Adipocyte (in vitro differentiated cells): ENCODE results near the gene MUC5AC.
"Not testable (repeated sequence)": the region's sequence is repeated elsewhere in the genome, so short reads cannot be mapped to it uniquely, and the experiment has no call there.

Experiments used
- DNase-seq: peaks from one replicate; pipeline ENCODE4 v3.0.0-alpha.2; 2015; ENCODE audit warnings: low read depth
- H3K27me3 ChIP-seq: replicated peaks from 2 replicates; pipeline ENCODE4 v1.7.0; 2013; ENCODE audit warnings: mild to moderate bottlenecking, low read length, moderate library complexity; ENCODE audit not compliant: control insufficient read depth, insufficient read depth
- H3K36me3 ChIP-seq: 2 replicates; pipeline ENCODE4 v1.7.0; 2013; ENCODE audit warnings: low read length, mild to moderate bottlenecking, moderate library complexity; ENCODE audit not compliant: control insufficient read depth, insufficient read depth, severe bottlenecking
- H3K4me1 ChIP-seq: 2 replicates; pipeline ENCODE4 v1.7.0; 2013; ENCODE audit warnings: mild to moderate bottlenecking, low read length, moderate library complexity; ENCODE audit not compliant: control insufficient read depth, insufficient read depth
- H3K4me3 ChIP-seq: 2 replicates; pipeline ENCODE4 v1.7.0; 2013; ENCODE audit warnings: mild to moderate bottlenecking, low read length, moderate library complexity
- H3K9ac ChIP-seq: 2 replicates; pipeline ENCODE4 v1.7.0; 2013; ENCODE audit warnings: mild to moderate bottlenecking, low read length, moderate library complexity
- H3K9me3 ChIP-seq: 2 replicates; pipeline ENCODE4 v1.7.0; 2013; ENCODE audit warnings: mild to moderate bottlenecking, low read length, moderate library complexity; ENCODE audit not compliant: control insufficient read depth

The MUC5AC gene

GRCh38 chr11:1160231-1161101 is 2.7 kb downstream of the MUC5AC start:
- Histone ChIP-seq H3K4me1 (no peaks in the 10 kb centered on the region), H3K36me3 (no peaks in the 10 kb centered on the region), H3K9me3 (no peaks in the 10 kb centered on the region), H3K4me3 (no peak overlapping the region), H3K27me3 (peaks cover 56% of the 10 kb centered on the region), H3K9ac (no peak overlapping the region)
- no peak for DNase-seq

GRCh38 chr11:1161410-1162137 is 3.8 kb downstream of the MUC5AC start:
- H3K4me3 ChIP-seq = no peak overlapping the region
- peaks cover 56% of the 10 kb centered on the region for H3K27me3 ChIP-seq
- H3K9me3 ChIP-seq = no peaks in the 10 kb centered on the region
- no peaks in the 10 kb centered on the region for H3K4me1 ChIP-seq
- no peak overlapping the region for H3K9ac ChIP-seq
- H3K36me3 ChIP-seq = no peaks in the 10 kb centered on the region
- DNase-seq = no peak

- Histone ChIP-seq H3K4me3 (no peak overlapping the region), H3K36me3 (no peaks in the 10 kb centered on the region), H3K9me3 (no peaks in the 10 kb centered on the region), H3K4me1 (no peaks in the 10 kb centered on the region), H3K9ac (no peak overlapping the region), H3K27me3 (peaks cover 56% of the 10 kb centered on the region)
- DNase-seq = no peak
These were observed 4.4 kb downstream of the MUC5AC start for GRCh38 chr11:1162138-1162475.

GRCh38 chr11:1162491-1163311 is 4.9 kb downstream of the MUC5AC start:
- H3K9me3 ChIP-seq = no peaks in the 10 kb centered on the region
- peaks cover 59% of the 10 kb centered on the region for H3K27me3 ChIP-seq
- no peak overlapping the region for H3K4me3 ChIP-seq
- no peaks in the 10 kb centered on the region for H3K4me1 ChIP-seq
- DNase-seq = no peak
- no peak overlapping the region for H3K9ac ChIP-seq
- no peaks in the 10 kb centered on the region for H3K36me3 ChIP-seq

GRCh38 chr11:1163321-1163910 is 5.7 kb downstream of the MUC5AC start:
- no peaks in the 10 kb centered on the region for H3K9me3 ChIP-seq
- H3K9ac ChIP-seq = no peak overlapping the region
- no peak overlapping the region for H3K4me3 ChIP-seq
- no peaks in the 10 kb centered on the region for H3K36me3 ChIP-seq
- peaks cover 53% of the 10 kb centered on the region for H3K27me3 ChIP-seq
- no peaks in the 10 kb centered on the region for H3K4me1 ChIP-seq
- DNase-seq = no peak

- Histone ChIP-seq H3K9me3 (no peaks in the 10 kb centered on the region), H3K9ac (no peak overlapping the region), H3K4me1 (no peaks in the 10 kb centered on the region), H3K4me3 (no peak overlapping the region), H3K27me3 (peaks cover 50% of the 10 kb centered on the region), H3K36me3 (no peaks in the 10 kb centered on the region)
- no peak for DNase-seq
These were observed 6.4 kb downstream of the MUC5AC start for GRCh38 chr11:1163911-1164735.

- not testable (repeated sequence) for H3K9me3 ChIP-seq, H3K4me1 ChIP-seq, H3K9ac ChIP-seq, DNase-seq, H3K36me3 ChIP-seq, H3K4me3 ChIP-seq
- H3K27me3 ChIP-seq = peaks cover 50% of the 10 kb centered on the region
These were observed 7.1 kb downstream of the MUC5AC start for GRCh38 chr11:1164779-1165255.

GRCh38 chr11:1165256-1166041 is 7.7 kb downstream of the MUC5AC start:
- no peaks in the 10 kb centered on the region for H3K9me3 ChIP-seq
- no peak overlapping the region for H3K9ac ChIP-seq
- DNase-seq = no peak
- no peaks in the 10 kb centered on the region for H3K36me3 ChIP-seq
- no peaks in the 10 kb centered on the region for H3K4me1 ChIP-seq
- H3K4me3 ChIP-seq = no peak overlapping the region
- peaks cover 44% of the 10 kb centered on the region for H3K27me3 ChIP-seq

GRCh38 chr11:1167256-1167655 is 9.5 kb downstream of the MUC5AC start:
- Histone ChIP-seq H3K9me3 (no peaks in the 10 kb centered on the region), H3K4me1 (no peaks in the 10 kb centered on the region), H3K4me3 (no peak overlapping the region), H3K27me3 (peaks cover 27% of the 10 kb centered on the region), H3K36me3 (no peaks in the 10 kb centered on the region), H3K9ac (no peak overlapping the region)
- DNase-seq = no peak

- Histone ChIP-seq H3K4me1 (no peaks in the 10 kb centered on the region), H3K9me3 (no peaks in the 10 kb centered on the region), H3K9ac (no peak overlapping the region), H3K27me3 (peaks cover 22% of the 10 kb centered on the region), H3K4me3 (no peak overlapping the region), H3K36me3 (no peaks in the 10 kb centered on the region)
- no peak for DNase-seq
These were observed 10.0 kb downstream of the MUC5AC start for GRCh38 chr11:1167751-1168231.
